ENCODE results near the gene FAM120B.

- TF ChIP-seq EZH2 (IDR thresholded peaks at IDR 0.05; ENCODE audit: borderline replicate concordance, low read depth, low read length, severe bottlenecking) (no peak), CTCF (IDR thresholded peaks at IDR 0.05; ENCODE audit: borderline replicate concordance, extremely low read depth, low read length, poor library complexity, severe bottlenecking) (no peak)
Measured at GRCh38 chr6:170317076-170317475, 10.5 kb downstream of the FAM120B start.
